KOPT-K1 (cell line): ENCODE measurements around the gene ANO2.

Source experiments
- H3K27ac ChIP-seq: fragments of 200-600 bp; sonication (generic); 2 replicates; pipeline ENCODE4 v1.5.1; 2016; ENCODE audit warnings: antibody characterized with exemption, mild to moderate bottlenecking, low read depth, low read length; ENCODE audit not compliant: poor library complexity, severe bottlenecking
- H3K36me3 ChIP-seq: fragments of 200-600 bp; sonication (generic); 2 replicates; pipeline ENCODE4 v1.5.1; 2017; ENCODE audit warnings: antibody characterized with exemption, mild to moderate bottlenecking, low read length, moderate library complexity; ENCODE audit not compliant: insufficient read depth
- H3K9me3 ChIP-seq: fragments of 200-600 bp; sonication (generic); 2 replicates; pipeline ENCODE4 v1.5.1; 2017; ENCODE audit warnings: antibody characterized with exemption, low read length, mild to moderate bottlenecking; ENCODE audit not compliant: insufficient read depth, poor library complexity, severe bottlenecking

Gene ANO2

GRCh38 chr12:5945071-5946008 lies at the start of gene ANO2:
Gene ANO2 (minus strand): TSS chr12:5945259. CDS start chr12:5945217, 42 bp downstream.
- Histone ChIP-seq H3K27ac (no peak within 1 kb of the TSS), H3K9me3 (no peaks in the 10 kb centered on the region), H3K36me3 (no peaks in the 10 kb centered on the region)

- H3K27ac ChIP-seq, result no peak overlapping the region
- H3K9me3 ChIP-seq, result no peaks in the 10 kb centered on the region
- H3K36me3 ChIP-seq, result no peaks in the 10 kb centered on the region
Observed at GRCh38 chr12:5989621-5990020, 44.6 kb upstream of the ANO2 start.

GRCh38 chr12:5988659-5989116 lies 43.6 kb upstream of the ANO2 start:
- H3K9me3 ChIP-seq, result no peaks in the 10 kb centered on the region
- H3K36me3 ChIP-seq, result no peaks in the 10 kb centered on the region
- no peak overlapping the region for H3K27ac ChIP-seq

GRCh38 chr12:5988088-5988487 lies 43.0 kb upstream of the ANO2 start:
- no peak overlapping the region for H3K27ac ChIP-seq
- no peaks in the 10 kb centered on the region for H3K36me3 ChIP-seq
- no peaks in the 10 kb centered on the region for H3K9me3 ChIP-seq

GRCh38 chr12:5987573-5987972 lies 42.5 kb upstream of the ANO2 start:
- Histone ChIP-seq H3K27ac (no peak overlapping the region), H3K36me3 (no peaks in the 10 kb centered on the region), H3K9me3 (no peaks in the 10 kb centered on the region)

GRCh38 chr12:5985471-5985870 lies 40.4 kb upstream of the ANO2 start:
- Histone ChIP-seq H3K36me3 (no peaks in the 10 kb centered on the region), H3K27ac (no peak overlapping the region), H3K9me3 (no peaks in the 10 kb centered on the region)

GRCh38 chr12:5984873-5985272 lies 39.8 kb upstream of the ANO2 start:
- Histone ChIP-seq H3K9me3 (no peaks in the 10 kb centered on the region), H3K36me3 (no peaks in the 10 kb centered on the region), H3K27ac (no peak overlapping the region)

GRCh38 chr12:5982106-5982505 lies 37.0 kb upstream of the ANO2 start:
- Histone ChIP-seq H3K36me3 (no peaks in the 10 kb centered on the region), H3K27ac (no peak overlapping the region), H3K9me3 (no peaks in the 10 kb centered on the region)

- Histone ChIP-seq H3K27ac (no peak overlapping the region), H3K36me3 (no peaks in the 10 kb centered on the region), H3K9me3 (no peaks in the 10 kb centered on the region)
Observed at GRCh38 chr12:5977556-5977955, 32.5 kb upstream of the ANO2 start.

- H3K9me3 ChIP-seq, result no peaks in the 10 kb centered on the region
- H3K36me3 ChIP-seq, result no peaks in the 10 kb centered on the region
- no peak overlapping the region for H3K27ac ChIP-seq
Observed at GRCh38 chr12:5976711-5977110, 31.7 kb upstream of the ANO2 start.

- Histone ChIP-seq H3K9me3 (no peaks in the 10 kb centered on the region), H3K27ac (no peak overlapping the region), H3K36me3 (no peaks in the 10 kb centered on the region)
Observed at GRCh38 chr12:5976196-5976595, 31.1 kb upstream of the ANO2 start.

GRCh38 chr12:5973461-5974115 lies 28.5 kb upstream of the ANO2 start:
- Histone ChIP-seq H3K27ac (no peak overlapping the region), H3K36me3 (no peaks in the 10 kb centered on the region), H3K9me3 (no peaks in the 10 kb centered on the region)

- H3K36me3 ChIP-seq, result no peaks in the 10 kb centered on the region
- no peak overlapping the region for H3K27ac ChIP-seq
- H3K9me3 ChIP-seq, result no peaks in the 10 kb centered on the region
Observed at GRCh38 chr12:5972387-5972786, 27.3 kb upstream of the ANO2 start.

GRCh38 chr12:5971194-5971850 lies 26.3 kb upstream of the ANO2 start:
- Histone ChIP-seq H3K27ac (no peak overlapping the region), H3K36me3 (no peaks in the 10 kb centered on the region), H3K9me3 (no peaks in the 10 kb centered on the region)

- Histone ChIP-seq H3K27ac (no peak overlapping the region), H3K9me3 (no peaks in the 10 kb centered on the region), H3K36me3 (no peaks in the 10 kb centered on the region)
Observed at GRCh38 chr12:5969974-5970690, 25.1 kb upstream of the ANO2 start.
